HG03571 (cell line): ENCODE measurements around the gene CDHR4.
"Not testable (repeated sequence)": the region's sequence is repeated elsewhere in the genome, so short reads cannot be mapped to it uniquely, and the experiment has no call there.

Experiments used
- ATAC-seq: cut with Tn5 transposase; IDR thresholded peaks from one replicate; pipeline ENCODE4 v1.9.1; 2021; ENCODE audit not compliant: unreplicated experiment

Gene CDHR4

DNA sequence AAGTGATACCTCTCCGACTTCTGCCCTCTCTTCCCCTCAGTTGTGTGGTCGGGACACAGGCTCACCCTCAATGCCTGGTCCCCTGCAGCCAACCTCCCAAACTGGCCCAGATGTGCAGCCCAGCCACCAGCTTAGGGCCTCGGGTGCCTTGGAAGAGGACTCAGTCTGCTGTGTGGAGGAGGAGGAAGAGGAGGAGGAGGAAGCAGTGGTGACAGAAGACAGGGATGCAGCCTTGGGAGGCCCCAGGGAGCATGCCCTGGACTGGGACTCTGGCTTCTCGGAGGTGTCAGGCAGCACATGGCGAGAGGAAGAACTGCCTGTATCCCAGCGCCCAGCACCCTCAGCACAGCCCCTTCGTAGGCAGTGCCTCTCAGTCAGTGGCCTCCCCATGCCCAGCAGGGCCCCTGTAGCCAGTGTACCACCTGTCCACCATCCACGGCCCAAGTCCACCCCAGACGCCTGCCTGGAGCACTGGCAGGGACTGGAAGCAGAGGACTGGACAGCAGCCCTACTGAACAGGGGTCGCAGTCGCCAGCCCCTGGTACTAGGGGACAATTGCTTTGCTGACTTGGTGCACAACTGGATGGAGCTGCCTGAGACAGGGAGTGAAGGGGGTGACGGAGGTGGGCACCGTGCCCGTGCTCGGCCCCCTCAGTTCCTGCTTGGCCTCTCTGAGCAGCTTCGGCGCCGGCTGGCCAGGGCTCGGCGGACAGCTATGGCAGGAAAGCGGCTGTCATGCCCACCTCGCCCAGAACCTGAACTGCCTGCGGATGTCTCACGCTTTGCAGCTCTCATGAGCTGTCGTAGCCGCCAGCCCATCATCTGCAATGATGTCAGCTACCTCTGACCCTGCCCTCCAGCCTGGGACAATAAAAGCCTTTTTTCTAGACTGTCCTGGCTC is 4.7 kb upstream of the CDHR4 start:
- ATAC-seq: no peak

DNA sequence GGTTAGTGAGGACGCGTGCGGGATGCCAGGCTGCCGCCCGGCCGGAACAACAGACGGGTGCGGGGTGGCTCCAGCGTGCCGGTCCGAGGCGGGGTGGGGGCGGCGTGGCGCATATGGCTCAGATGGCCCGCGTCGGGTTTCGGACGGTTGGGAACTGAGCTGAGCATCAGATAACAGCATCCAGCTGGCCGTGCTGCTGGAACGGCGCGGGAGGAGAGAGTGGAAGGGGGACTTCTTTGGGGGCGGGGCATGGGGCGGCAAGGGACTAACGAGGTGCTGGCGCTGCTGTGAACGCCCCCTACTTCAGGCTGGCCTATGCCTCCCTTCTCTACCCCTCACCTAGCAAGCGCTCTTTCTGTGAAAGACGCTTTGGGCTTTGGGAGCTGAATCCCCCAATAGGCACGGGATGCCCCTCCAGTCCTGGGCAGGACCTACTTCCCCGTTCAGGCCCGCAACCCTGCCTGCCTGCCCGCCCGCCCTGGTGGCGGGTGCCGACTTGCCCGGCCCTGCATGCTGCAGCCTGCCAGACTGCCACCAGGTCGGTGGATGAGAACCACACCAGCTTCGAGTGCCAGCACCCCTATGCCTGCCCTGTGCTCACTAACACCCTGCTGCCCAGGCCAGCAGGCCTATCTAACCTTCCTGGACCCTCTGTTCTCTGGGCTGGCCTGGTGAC is 3.9 kb upstream of the CDHR4 start:
- no peak for ATAC-seq

DNA sequence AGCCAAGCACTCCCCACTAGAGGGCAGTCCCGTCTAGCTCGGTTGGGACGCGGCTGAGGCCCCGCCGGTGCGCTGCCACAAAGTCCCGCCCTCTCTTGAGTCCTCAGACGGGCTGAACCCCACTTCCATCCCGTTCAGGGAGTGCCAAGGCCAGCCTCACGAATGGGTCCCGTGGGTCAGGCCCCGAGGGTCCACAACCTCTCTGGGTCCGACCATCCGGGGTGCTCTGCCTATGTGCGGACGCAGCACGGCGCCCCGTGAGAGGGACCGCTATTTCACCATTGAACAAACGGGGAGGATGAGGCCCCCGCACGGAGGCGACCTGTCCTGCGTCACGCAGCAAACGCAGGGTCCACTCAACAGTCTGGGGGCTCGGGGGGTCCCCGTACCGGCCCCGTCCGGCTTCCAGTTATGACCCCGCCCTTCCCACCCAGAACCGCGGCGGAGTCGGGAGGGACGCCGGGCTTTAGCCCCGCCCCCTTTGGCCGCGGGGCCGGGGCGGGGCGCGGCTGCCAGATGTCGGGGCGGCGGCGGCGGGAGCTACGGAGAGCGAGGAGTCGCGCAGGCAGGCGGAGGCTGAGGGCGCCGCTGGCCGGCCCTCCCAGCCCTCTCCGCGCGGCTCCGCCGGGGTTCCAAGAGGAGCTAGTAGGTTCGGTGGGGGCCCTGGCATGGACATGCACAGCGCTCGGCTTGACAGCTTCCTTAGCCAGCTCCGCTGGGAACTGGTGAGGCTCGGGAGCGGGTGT is 3.2 kb upstream of the CDHR4 start, which contains the start of gene INKA1:
TSS of gene INKA1 (plus strand) at position 543 of the 746 bp plus-strand sequence. CDS start at position 675, 132 bp downstream.
- ATAC-seq: peak; percentile 58

DNA sequence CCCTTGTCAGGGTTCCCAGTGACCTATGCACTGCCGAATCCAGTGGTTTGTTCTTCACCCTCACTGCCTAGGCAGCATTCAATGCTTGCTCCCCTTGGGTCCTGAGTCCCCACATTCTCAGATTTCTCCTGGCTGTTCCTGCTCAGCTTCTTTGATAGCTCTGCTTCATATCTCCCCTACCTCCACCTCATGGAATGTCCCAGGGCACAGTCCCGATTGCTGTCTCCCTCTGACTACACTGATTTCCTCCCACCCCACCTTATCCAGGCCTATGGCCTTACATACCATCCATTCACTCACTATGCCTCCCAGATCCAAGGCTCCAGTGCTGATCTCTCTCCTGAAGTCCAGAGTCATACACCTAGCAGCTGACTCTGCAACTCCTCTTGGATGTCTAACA is 1.5 kb upstream of the CDHR4 start:
- ATAC-seq: no peak

DNA sequence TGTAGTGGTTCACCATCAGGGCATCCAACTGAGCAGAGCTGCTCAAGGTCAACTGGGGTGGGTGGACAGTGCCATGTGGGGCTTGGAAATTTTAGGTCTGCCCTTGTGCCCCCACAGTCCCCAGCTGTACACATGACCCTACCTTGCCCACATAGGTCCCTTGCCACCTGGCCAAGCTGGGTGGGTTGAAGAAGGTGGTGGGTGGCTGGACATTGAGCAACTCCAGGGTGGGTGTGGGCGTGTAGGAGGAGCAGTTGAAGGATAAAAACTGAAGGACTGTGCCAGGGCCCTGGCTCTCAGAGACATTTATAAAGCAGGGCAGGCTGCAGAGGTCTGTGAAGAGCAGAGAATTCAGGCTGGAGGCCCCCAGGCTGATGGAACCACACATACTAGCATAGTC is 568 bp downstream of the CDHR4 start:
- no peak for ATAC-seq

DNA sequence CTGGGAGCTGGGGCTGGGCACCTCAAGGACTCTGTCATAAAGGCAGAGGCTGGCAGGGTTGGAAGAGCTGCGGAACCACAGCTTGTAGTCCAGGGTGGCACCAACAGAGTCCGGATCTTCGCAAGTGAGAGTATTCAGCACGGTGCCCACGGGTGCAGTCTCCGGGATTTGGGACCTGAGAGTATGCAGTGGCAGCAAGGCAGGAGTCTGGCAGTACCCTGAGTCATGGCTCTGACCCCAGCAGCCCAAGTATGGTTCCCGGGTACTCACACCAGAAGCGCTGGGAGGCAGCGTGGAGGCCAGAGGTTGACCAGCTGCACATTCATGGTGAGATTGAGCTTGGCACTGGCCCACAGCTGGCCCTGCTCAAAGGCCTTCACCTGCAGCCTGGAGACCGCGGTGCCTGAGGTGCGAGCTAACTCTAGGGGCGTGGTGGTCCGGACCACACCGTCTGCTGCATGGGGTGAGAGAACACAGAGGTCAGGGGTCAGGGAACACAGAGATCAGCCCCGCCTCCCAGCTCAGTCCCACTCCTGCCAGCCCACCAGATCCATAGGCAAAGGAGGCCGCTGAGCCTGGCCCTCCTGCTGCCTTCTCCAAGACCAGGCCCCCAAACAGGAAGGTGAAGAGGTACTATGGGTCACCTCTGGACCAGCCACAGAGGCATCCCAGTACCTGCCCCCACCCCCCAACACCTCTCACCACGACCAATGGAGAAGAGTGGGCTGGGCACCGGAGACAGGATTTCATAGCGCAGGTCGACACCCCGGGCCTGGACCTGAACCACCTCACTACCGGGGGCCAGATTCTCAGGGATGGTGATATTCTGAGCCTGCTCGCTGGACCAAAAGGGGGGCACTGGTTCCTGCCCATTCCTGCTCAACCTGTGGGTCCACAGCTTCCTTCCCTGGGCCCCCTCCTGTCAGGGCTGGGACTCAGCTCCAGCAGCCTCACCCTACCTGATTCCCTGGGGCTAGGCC is 4.5 kb downstream of the CDHR4 start:
- ATAC-seq: no peak

DNA sequence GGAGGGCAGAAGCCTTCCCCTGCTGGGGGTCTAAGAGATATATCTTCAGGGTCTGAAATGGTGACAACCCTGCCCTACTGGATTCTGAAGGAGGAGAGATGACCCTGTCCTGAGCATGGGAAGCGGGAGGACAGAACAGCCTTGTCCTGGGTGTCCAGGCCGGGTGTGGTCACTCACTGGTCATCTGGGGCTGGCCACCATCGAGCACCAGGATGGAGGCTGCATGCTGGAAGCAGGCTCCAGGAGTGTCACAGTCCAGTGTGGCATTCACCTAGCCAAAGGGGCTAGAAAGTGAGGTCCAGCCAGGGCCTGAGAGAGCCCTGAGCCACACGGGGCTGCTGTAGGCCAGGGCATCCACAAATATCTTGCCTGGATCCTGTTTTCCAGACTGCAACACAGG is 5.2 kb downstream of the CDHR4 start:
- ATAC-seq: no peak

- ATAC-seq: no peak
Measured at GRCh38 chr3:49793486-49794085, 6.1 kb downstream of the CDHR4 start.

DNA sequence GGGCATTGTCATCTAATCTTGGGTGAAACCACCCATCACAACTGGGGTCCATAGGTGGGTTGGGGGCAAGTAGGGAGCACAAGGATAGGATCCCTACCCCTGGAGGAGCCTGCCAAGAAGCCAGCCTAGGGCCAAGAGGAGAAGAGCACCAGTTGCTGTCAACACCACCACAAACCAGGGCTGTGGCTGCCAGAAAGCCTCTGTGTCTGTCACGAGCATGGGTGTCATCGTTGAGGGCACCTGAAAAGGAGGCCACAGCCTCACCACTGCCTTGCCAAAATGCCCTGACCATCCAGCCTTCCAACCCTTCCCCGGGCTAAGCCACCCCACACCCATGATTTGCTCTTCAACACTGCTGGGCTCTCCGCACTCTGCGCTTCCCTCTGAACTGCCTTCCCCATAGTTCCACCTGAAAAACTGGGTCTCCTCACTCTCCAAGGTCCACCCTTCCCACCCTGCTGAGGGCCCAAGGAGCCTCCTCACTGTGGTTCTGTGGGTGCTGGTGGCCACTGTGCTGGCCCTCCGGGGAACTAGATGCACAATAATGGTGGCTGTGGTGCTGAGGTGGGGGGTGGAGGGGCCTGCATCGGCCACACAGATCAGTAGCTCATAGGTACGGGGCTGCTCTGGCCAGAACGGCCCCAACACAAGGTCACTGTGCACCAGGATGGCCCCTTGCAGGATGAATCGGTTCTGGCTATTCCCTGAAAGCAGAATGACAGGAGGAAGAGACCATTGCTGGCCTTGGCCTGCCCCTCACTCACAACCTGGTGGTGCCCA is 7.1 kb downstream of the CDHR4 start:
- ATAC-seq: no peak

DNA sequence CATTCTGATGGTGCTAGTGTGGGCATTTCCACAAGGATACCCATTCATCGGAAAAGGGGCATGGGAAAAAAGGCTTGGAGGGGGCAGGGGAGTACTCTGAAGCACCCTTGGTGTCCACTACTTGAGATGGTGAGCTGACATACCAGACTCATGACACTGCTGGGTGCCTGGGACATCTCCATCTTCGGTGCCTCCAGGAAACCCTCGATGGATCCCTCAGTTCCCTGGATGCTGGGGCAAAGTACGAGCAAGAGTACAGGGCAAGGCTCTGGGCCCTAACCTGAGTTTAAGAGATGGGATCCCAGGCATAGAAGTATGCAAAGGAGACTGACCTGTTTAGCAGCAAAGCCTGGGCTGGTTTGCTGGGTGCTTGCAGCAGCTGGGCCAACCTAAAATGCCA is 8.1 kb downstream of the CDHR4 start:
- ATAC-seq: no peak

DNA sequence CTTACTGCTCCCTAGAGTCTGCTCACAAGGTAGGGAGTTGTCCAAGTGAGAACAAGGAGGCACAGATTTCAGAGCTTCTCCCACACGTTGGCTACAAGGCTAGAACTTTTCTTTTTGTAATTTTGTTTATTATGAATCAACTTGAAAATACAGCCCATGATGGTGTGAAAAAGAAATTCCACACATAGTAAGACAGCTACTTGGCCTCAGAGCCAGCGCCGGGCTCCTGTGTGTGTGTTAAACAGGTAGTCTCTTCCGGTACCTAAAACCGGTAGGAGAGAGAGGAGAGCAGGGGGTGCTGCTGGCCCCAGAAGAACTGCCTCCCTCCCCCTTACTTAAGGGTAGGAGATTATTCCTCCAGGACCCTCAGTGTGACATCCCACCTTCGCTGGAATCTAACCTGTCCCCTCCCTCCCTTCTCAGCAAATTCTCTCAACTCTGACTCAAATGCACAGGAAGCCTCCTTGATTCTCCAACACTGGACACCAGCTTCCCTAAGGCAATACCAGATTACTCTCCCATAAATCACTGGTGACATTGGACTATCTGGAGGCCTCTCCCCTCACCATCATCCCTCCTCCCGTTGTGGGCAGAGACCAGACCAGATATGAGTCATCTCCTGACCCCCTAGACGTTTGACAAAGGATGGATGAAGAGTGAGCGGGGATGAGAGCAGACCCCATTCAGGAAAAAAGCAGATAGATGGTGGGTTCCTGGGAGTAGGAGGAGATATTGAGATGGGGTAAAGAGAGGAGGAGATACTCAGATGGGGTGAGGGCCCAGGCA is 8.9 kb downstream of the CDHR4 start:
- ATAC-seq: no peak

- no peak for ATAC-seq
Measured at GRCh38 chr3:49788056-49788455, 11.6 kb downstream of the CDHR4 start.

DNA sequence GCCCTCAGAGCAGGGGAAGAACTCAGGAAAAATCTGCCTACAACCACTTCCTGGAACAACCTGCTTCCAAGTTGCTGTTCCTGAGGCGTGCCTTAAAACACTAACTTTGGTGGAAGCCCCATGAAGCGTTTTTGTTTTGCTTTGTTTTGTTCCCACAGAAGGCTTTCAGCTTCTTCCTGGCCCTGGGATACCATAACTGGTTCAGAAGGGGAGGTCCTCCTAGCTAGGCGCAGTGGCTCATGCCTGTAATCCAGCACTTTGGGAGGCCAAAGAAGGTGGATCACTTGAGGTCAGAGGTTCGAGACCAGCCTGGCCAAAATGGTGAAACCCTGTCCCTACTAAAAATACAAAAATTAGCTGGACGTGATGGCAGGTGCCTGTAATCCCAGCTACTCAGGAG is 12.1 kb downstream of the CDHR4 start:
- ATAC-seq: no peak

GRCh38 chr3:49787182-49787464 is 12.6 kb downstream of the CDHR4 start:
- no peak for ATAC-seq

DNA sequence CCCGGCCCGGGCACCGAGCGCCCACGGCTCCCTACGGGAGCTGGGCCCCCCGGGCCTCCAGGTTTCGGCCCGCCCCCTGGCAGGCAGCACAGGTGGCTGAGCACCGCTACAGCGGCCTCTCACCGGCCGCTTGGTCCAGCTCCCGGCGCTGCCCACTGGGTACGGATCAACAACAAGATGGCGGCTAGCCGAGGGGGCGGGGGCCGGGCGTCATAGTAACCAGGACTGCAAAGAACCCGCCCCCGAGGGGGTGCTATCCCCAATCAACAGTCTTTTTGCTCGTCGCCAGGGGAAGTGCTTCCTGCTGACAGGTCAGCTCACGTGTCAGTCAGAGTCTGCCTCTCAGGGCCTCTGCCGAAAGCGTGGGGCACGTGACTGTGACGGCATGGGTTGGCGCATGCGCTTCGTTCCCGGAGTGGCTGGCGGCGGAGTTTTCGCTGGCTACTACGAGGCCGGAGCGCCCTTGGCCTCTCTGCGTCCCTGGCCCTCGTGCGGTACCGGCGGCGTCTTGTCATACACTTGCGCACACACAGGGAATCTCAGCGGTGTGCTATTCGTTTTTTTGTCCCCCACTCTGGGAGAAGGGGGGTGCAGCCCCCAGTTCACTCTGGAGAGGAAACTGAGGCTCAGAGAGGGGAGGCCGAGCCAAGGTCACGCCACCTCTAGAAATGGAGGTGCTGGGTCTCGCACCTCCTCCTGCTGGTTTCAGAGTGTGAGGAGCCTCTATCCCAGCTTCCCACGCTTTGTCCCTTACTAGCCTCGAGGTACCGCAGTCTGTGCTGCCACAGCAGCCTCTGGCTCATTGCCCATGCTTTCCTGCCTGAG is 13.1 kb downstream of the CDHR4 start, which contains the start of gene IP6K1:
TSS of gene IP6K1 (minus strand) at position 186 of the 825 bp plus-strand sequence. CDS start 38,502 bp downstream, outside the sequence.
- ATAC-seq: peak; percentile 92

DNA sequence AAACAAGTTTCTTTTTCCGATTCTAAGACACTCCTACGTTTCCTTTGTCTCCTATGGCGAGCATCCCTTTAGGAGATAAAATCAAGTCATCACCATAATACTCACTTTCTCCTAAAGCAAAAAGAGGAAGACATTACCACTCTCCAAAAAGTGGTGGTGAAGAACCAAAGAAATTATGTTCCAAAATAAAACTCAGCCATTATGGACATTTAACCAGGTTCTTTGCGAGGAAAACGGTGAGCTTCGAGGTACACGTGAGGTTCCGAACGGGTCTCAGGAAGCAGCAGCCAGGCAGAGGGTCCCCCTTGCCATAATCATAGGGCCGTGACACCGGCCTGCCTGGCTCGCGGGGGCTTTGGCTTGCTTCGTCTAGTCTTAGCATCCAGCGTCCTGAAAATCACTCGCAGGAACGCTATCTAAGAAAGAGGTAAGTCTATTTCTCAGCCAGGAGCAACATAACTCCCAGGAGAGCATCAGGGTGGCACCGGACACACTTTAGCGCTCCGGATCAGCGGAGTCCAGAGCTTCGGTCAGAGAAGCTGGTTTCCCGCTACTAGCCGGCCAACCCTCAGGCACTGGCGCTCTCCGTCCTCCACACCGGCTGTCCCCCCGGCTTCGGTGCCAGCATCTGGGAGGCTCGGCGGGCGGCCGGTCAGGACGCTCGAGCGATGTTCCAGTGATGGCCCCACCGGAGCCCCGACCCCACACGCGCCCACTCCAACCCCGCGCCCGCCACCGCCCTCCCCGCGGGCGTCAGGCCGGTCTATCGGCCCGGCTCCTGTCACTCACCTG is 13.9 kb downstream of the CDHR4 start:
- ATAC-seq: peak; percentile 41

GRCh38 chr3:49782277-49782676 is 17.4 kb downstream of the CDHR4 start:
- not testable (repeated sequence) for ATAC-seq
